H1 (cell line): Measurements from ENCODE around the gene EDEM2. TPM values are rescaled to one million over a fixed set of nuclear protein-coding genes. Genes with fewer than 3 reads are reported as not detected.

Experiments
- CTCF ChIA-PET: fragments of 300-600 bp; sonication (Branson Sonifier 250); formaldehyde crosslinking; loops from one replicate; lab custom pipeline; 2021; ENCODE audit not compliant: partially characterized antibody; lab: Charles Lee
- POLR2A ChIA-PET: fragments of 300-600 bp; sonication (Branson Sonifier 250); formaldehyde crosslinking; loops from one replicate; lab custom pipeline; 2021; ENCODE audit warnings: inconsistent platforms; ENCODE audit not compliant: partially characterized antibody; lab: Charles Lee
- DNase-seq, 2 experiments: peaks; one replicate each; pipeline versions ENCODE4 v3.0.0 to v3.0.0-alpha.2; 2010 to 2022; ENCODE audit warnings: low spot score in 2 of 2, low read depth in 1 of 2, mixed read lengths in 1 of 2
- FAIRE-seq: peaks from 2 replicates; lab custom pipeline; 2011; peaks lifted over from hg19 to GRCh38; lab: Jason Lieb, UNC
- H2AFZ ChIP-seq: 2 replicates; pipeline ENCODE4 v1.8.1; 2012; ENCODE audit warnings: low read length, inconsistent platforms
- H2AK5ac ChIP-seq: 2 replicates; pipeline ENCODE4 v1.6.1; 2013; ENCODE audit warnings: low read depth, low read length
- H2BK120ac ChIP-seq: replicated peaks from 2 replicates; pipeline ENCODE3; 2013; ENCODE audit warnings: low read depth, low read length, inconsistent platforms
- H2BK12ac ChIP-seq: 2 replicates; pipeline ENCODE4 v1.6.1; 2013; ENCODE audit warnings: low read depth, low read length
- H2BK15ac ChIP-seq: 2 replicates; pipeline ENCODE4 v1.6.1; 2013; ENCODE audit warnings: low read length
- H2BK20ac ChIP-seq: 2 replicates; pipeline ENCODE4 v1.6.1; 2013; ENCODE audit warnings: low read length
- H2BK5ac ChIP-seq: 2 replicates; pipeline ENCODE4 v1.6.1; 2013; ENCODE audit warnings: low read depth, low read length
- H3K14ac ChIP-seq: 2 replicates; pipeline ENCODE4 v1.6.1; 2013; ENCODE audit warnings: inconsistent platforms; ENCODE audit not compliant: insufficient read length
- H3K18ac ChIP-seq: 2 replicates; pipeline ENCODE4 v1.6.1; 2013; ENCODE audit warnings: low read length; ENCODE audit errors: extremely low read depth
- H3K23ac ChIP-seq: 2 replicates; pipeline ENCODE4 v1.6.1; 2013; ENCODE audit warnings: inconsistent platforms; ENCODE audit not compliant: insufficient read length
- H3K23me2 ChIP-seq: 2 replicates; pipeline ENCODE4 v1.6.1; 2013; ENCODE audit warnings: low read depth, low read length
- H3K27ac ChIP-seq: 2 replicates; pipeline ENCODE4 v1.6.1; 2011; ENCODE audit warnings: low read depth, low read length, inconsistent platforms
- H3K27me3 ChIP-seq, 4 experiments: replicated peaks in 1 of 4; 1 replicate in 1 of 4; 2 replicates in 3 of 4; pipeline versions ENCODE4 v1.6.1 to v1.8.1; 2011 to 2013; ENCODE audit warnings: low read length in 3 of 4, mild to moderate bottlenecking in 3 of 4, inconsistent platforms in 2 of 4, mixed read lengths in 2 of 4, moderate library complexity in 1 of 4; ENCODE audit not compliant: control insufficient read depth in 3 of 4, insufficient read depth in 3 of 4; ENCODE audit errors: extremely low read depth in 1 of 4
- H3K36me3 ChIP-seq, 4 experiments: 2 replicates each; pipeline versions ENCODE4 v1.6.1 to v1.8.1; 2011 to 2013; ENCODE audit warnings: mild to moderate bottlenecking in 4 of 4, low read length in 3 of 4, moderate library complexity in 2 of 4, control low read depth in 1 of 4, inconsistent platforms in 1 of 4; ENCODE audit not compliant: insufficient read depth in 4 of 4, control insufficient read depth in 2 of 4
- H3K4ac ChIP-seq: replicated peaks from 2 replicates; pipeline ENCODE3; 2013; ENCODE audit warnings: low read length, low read depth, mixed read lengths, inconsistent platforms; ENCODE audit not compliant: insufficient read length
- H3K4me1 ChIP-seq, 4 experiments: replicated peaks in 1 of 4; 1 replicate in 1 of 4; 2 replicates in 3 of 4; pipeline versions ENCODE4 v1.6.1 to v1.8.1; 2011 to 2013; ENCODE audit warnings: low read length in 3 of 4, inconsistent platforms in 2 of 4, mixed read lengths in 1 of 4; ENCODE audit not compliant: insufficient read depth in 4 of 4, control insufficient read depth in 3 of 4
- H3K4me2 ChIP-seq, 2 experiments: 2 replicates each; pipeline versions ENCODE4 v1.6.1 to v1.8.1; 2011 to 2013; ENCODE audit warnings: low read depth in 2 of 2, low read length in 2 of 2, control low read depth in 1 of 2, inconsistent platforms in 1 of 2, mild to moderate bottlenecking in 1 of 2; ENCODE audit not compliant: insufficient read depth in 1 of 2
- H3K4me3 ChIP-seq, 4 experiments: fragments of 200-600, 300-600 bp in 1 of 4; sonication (generic), shearing (Covaris generic), sonication (Bioruptor Twin) in 1 of 4; 2 replicates each; pipeline versions ENCODE4 v1.5.1 to v1.8.1; 2011 to 2016; ENCODE audit warnings: low read length in 4 of 4, low read depth in 3 of 4, control low read depth in 2 of 4, inconsistent platforms in 2 of 4, mild to moderate bottlenecking in 2 of 4, mixed read lengths in 1 of 4, moderate library complexity in 1 of 4; ENCODE audit not compliant: insufficient read depth in 2 of 4; ENCODE audit errors: extremely low read depth in 1 of 4
- H3K56ac ChIP-seq: replicated peaks from 2 replicates; pipeline ENCODE3; 2013; ENCODE audit warnings: low read depth, mild to moderate bottlenecking, mixed read lengths, low read length, inconsistent platforms; ENCODE audit not compliant: insufficient read length
- H3K79me1 ChIP-seq: 2 replicates; pipeline ENCODE4 v1.6.1; 2013; ENCODE audit warnings: low read depth, low read length, control low read depth
- H3K79me2 ChIP-seq, 2 experiments: 2 replicates each; pipeline versions ENCODE4 v1.6.1 to v1.8.1; 2012 to 2013; ENCODE audit warnings: low read length in 2 of 2, mild to moderate bottlenecking in 2 of 2, inconsistent platforms in 1 of 2; ENCODE audit not compliant: insufficient read depth in 2 of 2, control insufficient read depth in 1 of 2
- H3K9ac ChIP-seq, 4 experiments: replicated peaks in 1 of 4; 1 replicate in 1 of 4; 2 replicates in 3 of 4; pipeline versions ENCODE4 v1.6.1 to v1.8.1; 2011 to 2013; ENCODE audit warnings: low read depth in 3 of 4, low read length in 3 of 4, control low read depth in 2 of 4, mild to moderate bottlenecking in 2 of 4, moderate library complexity in 2 of 4, inconsistent platforms in 1 of 4; ENCODE audit errors: extremely low read depth in 1 of 4
- H3K9me3 ChIP-seq, 2 experiments: 2 replicates each; pipeline versions ENCODE4 v1.6.1 to v1.8.1; 2012 to 2013; ENCODE audit warnings: mild to moderate bottlenecking in 2 of 2, moderate library complexity in 2 of 2, control low read depth in 1 of 2, inconsistent platforms in 1 of 2, low read depth in 1 of 2, low read length in 1 of 2, mixed read lengths in 1 of 2; ENCODE audit not compliant: insufficient read depth in 2 of 2
- H4K20me1 ChIP-seq, 2 experiments: replicated peaks in 1 of 2; 2 replicates each; pipeline versions ENCODE3 to v1.8.1; 2011 to 2013; ENCODE audit warnings: inconsistent platforms in 2 of 2, low read length in 2 of 2, mild to moderate bottlenecking in 1 of 2; ENCODE audit not compliant: insufficient read depth in 2 of 2, control insufficient read depth in 1 of 2
- H4K5ac ChIP-seq: 2 replicates; pipeline ENCODE4 v1.6.1; 2013; ENCODE audit warnings: low read length, low read depth, mixed read lengths, inconsistent platforms; ENCODE audit not compliant: insufficient read length
- H4K8ac ChIP-seq: 2 replicates; pipeline ENCODE4 v1.8.0; 2013; ENCODE audit warnings: mild to moderate bottlenecking, moderate library complexity, low read length, inconsistent platforms; ENCODE audit not compliant: insufficient read depth; ENCODE audit errors: extremely low read depth
- H4K91ac ChIP-seq: replicated peaks from 2 replicates; pipeline ENCODE3; 2013; ENCODE audit warnings: low read length, mixed read lengths, inconsistent platforms; ENCODE audit not compliant: insufficient read length
- BRCA1 ChIP-seq: IDR thresholded peaks from 2 replicates; pipeline ENCODE4 v1.6.1; 2012; ENCODE audit warnings: low read depth, low read length, improper control_type of control experiment
- CEBPB ChIP-seq: IDR thresholded peaks from 2 replicates; pipeline ENCODE4 v1.6.1; 2012; ENCODE audit warnings: low read depth, low read length
- GABPA ChIP-seq: IDR thresholded peaks from 2 replicates; pipeline ENCODE4 v1.6.1; 2011; ENCODE audit warnings: mild to moderate bottlenecking, low read length, moderate library complexity, borderline replicate concordance; ENCODE audit not compliant: insufficient read depth
- KDM1A ChIP-seq: fragments of 200-600, 300-600 bp; sonication (generic); IDR thresholded peaks from 2 replicates; pipeline ENCODE4 v1.7.1; 2016; ENCODE audit warnings: mild to moderate bottlenecking, low read length, borderline replicate concordance
- MAFK ChIP-seq: IDR thresholded peaks from 2 replicates; pipeline ENCODE4 v1.6.1; 2012; ENCODE audit warnings: low read depth, mild to moderate bottlenecking, improper control_type of control experiment, low read length
- NANOG ChIP-seq: IDR thresholded peaks from 2 replicates; pipeline ENCODE4 v1.6.1; 2011; ENCODE audit warnings: low read length, low read depth, mild to moderate bottlenecking, inconsistent platforms; ENCODE audit not compliant: insufficient read depth, poor library complexity, severe bottlenecking
- POLR2AphosphoS5 ChIP-seq: IDR thresholded peaks from 2 replicates; pipeline ENCODE4 v1.6.1; 2011; ENCODE audit warnings: low read depth, low read length
- SIX5 ChIP-seq: IDR thresholded peaks from 2 replicates; pipeline ENCODE4 v1.6.1; 2011; ENCODE audit warnings: mild to moderate bottlenecking, low read depth, low read length
- TAF1 ChIP-seq: IDR thresholded peaks from 2 replicates; pipeline ENCODE4 v1.6.1; 2011; ENCODE audit warnings: mild to moderate bottlenecking, low read depth, low read length
- TEAD4 ChIP-seq: IDR thresholded peaks from 2 replicates; pipeline ENCODE4 v1.6.1; 2012; ENCODE audit warnings: low read depth, low read length, inconsistent platforms, mixed read lengths
- YY1 ChIP-seq: IDR thresholded peaks from 2 replicates; pipeline ENCODE4 v1.6.1; 2011; ENCODE audit warnings: low read depth, mild to moderate bottlenecking, low read length
- WGBS, 2 experiments: shearing (Covaris generic) in 1 of 2; methylation state at CpG; one replicate each; pipeline versions ENCODE4 v1.1.6 to v1.1.7; 2013 to 2015; ENCODE audit warnings: low lambda C conversion rate in 2 of 2, mixed read lengths in 2 of 2, inconsistent platforms in 1 of 2, low coverage in 1 of 2, missing lambda C conversion rate in 1 of 2; ENCODE audit not compliant: insufficient replicate concordance in 2 of 2, insufficient coverage in 1 of 2, insufficient read length in 1 of 2; ENCODE audit errors: extremely low coverage in 1 of 2, missing lambda C conversion rate in 1 of 2; 5-methylcytosine and 5-hydroxymethylcytosine counted together
- polyA plus RNA-seq, 7 experiments: library from polyadenylated mRNA; depleted of rRNA in 3 of 7; stranded (reverse) in 5 of 7; unstranded in 2 of 7; fragments of >200 nt in 5 of 7; fragments of 200-250 nt in 2 of 7; gene quantifications; 1 replicate in 5 of 7; 2 replicates in 1 of 7; 4 replicates in 1 of 7; pipeline versions ENCODE4 v1.2.1 to v1.2.3, GENCODE V29; 2011 to 2013; ENCODE audit warnings: missing spikeins in 2 of 7, mixed read lengths in 2 of 7
- total RNA-seq: library from RNA; stranded (reverse); fragmentation: NEBNext Ultra II Directional; extraction: Animal tissue kit (Norgen Biotek cat#: 25700); gene quantifications from 2 replicates; pipeline ENCODE4 v1.2.1, GENCODE V29; 2021

The EDEM2 gene
- total and polyA plus RNA-seq, 2 of the 8 experiments (the other 6 are each of a cell fraction or from before 2014, with no cell fraction given) = 15.2 to 19.6 TPM

- Histone ChIP-seq H3K4me3 (no peak overlapping the region), H3K36me3 (no peaks in the 10 kb centered on the region), H2AK5ac (no peak overlapping the region), H4K8ac (no peak overlapping the region), H3K4ac (no peak overlapping the region), H3K23ac (no peak overlapping the region), H3K4me2 (no peak overlapping the region), H2BK5ac (no peak overlapping the region), H2BK15ac (no peak overlapping the region), H2BK120ac (no peak overlapping the region), H2AFZ (no peak overlapping the region), H3K27me3 (no peaks in the 10 kb centered on the region; a peak in 1 of 7 replicates), H2BK20ac (no peak overlapping the region), H3K9ac (no peak overlapping the region), H3K27ac (no peak overlapping the region), H3K79me1 (no peaks in the 10 kb centered on the region), H4K20me1 (no peaks in the 10 kb centered on the region), H3K23me2 (no peaks in the 10 kb centered on the region; the same call in 1 of the 2 replicates), H4K91ac (no peak overlapping the region), H3K56ac (no peak overlapping the region), H3K14ac (no peak overlapping the region), H3K9me3 (no peaks in the 10 kb centered on the region), H3K4me1 (peaks cover 0 to 5% (median 2%) of the 10 kb centered on the region in 4 experiments; a peak in 5 of 7 replicates), H3K18ac (no peak overlapping the region), H4K5ac (no peak overlapping the region), H3K79me2 (no peaks in the 10 kb centered on the region), H2BK12ac (no peak overlapping the region)
- DNase-seq (no peak), FAIRE-seq (no peak)
- 95% methylated on average over 11 of the region's 11 CpGs; no CpG with 5 or more reads in 1 of the 2 experiments for WGBS, 2 experiments
- ChIA-PET CTCF (interaction anchor here (1.2 kb wide), 1 partner anchor 64 kb away, joined by 3 read pairs; no protein-coding TSS in a partner anchor), POLR2A (no interaction called here)
- TF ChIP-seq KDM1A (no peak), SIX5 (no peak), NANOG (no peak), MAFK (no peak), POLR2AphosphoS5 (no peak), TAF1 (no peak), GABPA (no peak), CEBPB (no peak), TEAD4 (no peak), YY1 (no peak), BRCA1 (no peak)
These were observed 32.4 kb upstream of the EDEM2 start for GRCh38 chr20:35179292-35180212.
